ENCODE measurements around the gene CAMK1D. TPM values are rescaled to one million over a fixed set of nuclear protein-coding genes. Genes with fewer than 3 reads are reported as not detected.

CAMK1D gene
- total RNA-seq, 1 donor from 2014 or later, result 6.5 TPM

GRCh38 chr10:12697764-12698163, 348.4 kb downstream of the CAMK1D start:
- H3K4me1 Mint-ChIP-seq, result no peaks in the 10 kb centered on the region
- H3K9me3 Mint-ChIP-seq, result no peaks in the 10 kb centered on the region
- no peak for TF ChIP-seq CTCF (conservative IDR thresholded peaks at IDR 0.05)
- DNase-seq (ENCODE audit: low read depth, low spot score), result no peak
- H3K4me3 Mint-ChIP-seq, result no peak overlapping the region
- H3K27me3 Mint-ChIP-seq (ENCODE audit: low read depth), result no peaks in the 10 kb centered on the region
- H3K27ac Mint-ChIP-seq (ENCODE audit: unreplicated experiment), result no peak overlapping the region
- no peaks in the 10 kb centered on the region for H3K36me3 Mint-ChIP-seq (ENCODE audit: low read depth)

DNA sequence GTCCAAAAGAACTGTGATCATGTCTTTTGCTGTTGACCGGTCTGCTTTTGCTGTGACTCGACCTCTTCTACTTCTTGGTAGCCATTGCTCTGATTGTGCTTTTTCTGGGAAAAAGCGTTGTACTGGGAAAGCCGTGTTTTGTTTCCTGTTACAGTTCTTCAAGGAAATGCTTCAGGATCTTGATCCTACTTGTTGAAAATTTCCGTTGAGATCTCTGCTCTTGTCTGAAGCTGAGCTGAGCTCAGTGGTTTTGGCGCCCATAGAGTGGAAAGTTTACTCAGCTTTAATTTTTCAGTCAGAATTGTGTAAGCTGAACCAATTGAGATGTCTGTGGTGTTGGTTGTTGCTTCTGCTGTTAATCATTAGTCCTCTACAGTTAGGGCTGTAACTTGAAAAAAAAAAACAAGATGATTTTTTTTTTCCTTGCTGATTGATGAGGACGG, 349.9 kb downstream of the CAMK1D start:
- no peaks in the 10 kb centered on the region for H3K27me3 Mint-ChIP-seq (ENCODE audit: low read depth)
- H3K4me3 Mint-ChIP-seq, result no peak overlapping the region

GRCh38 chr10:12699781-12700556, 350.6 kb downstream of the CAMK1D start:
- Mint-ChIP-seq H3K27ac (ENCODE audit: unreplicated experiment) (no peak overlapping the region), H3K27me3 (ENCODE audit: low read depth) (no peaks in the 10 kb centered on the region), H3K9me3 (no peaks in the 10 kb centered on the region), H3K36me3 (ENCODE audit: low read depth) (no peaks in the 10 kb centered on the region), H3K4me3 (no peak overlapping the region), H3K4me1 (no peaks in the 10 kb centered on the region)
- TF ChIP-seq CTCF (conservative IDR thresholded peaks at IDR 0.05), result no peak
- DNase-seq (ENCODE audit: low read depth, low spot score), result no peak

More for the DNA sequence above, 349.9 kb downstream of the CAMK1D start:
- Mint-ChIP-seq H3K36me3 (ENCODE audit: low read depth) (no peaks in the 10 kb centered on the region), H3K9me3 (no peaks in the 10 kb centered on the region), H3K27ac (ENCODE audit: unreplicated experiment) (peak overlapping the region; percentile 53), H3K4me1 (no peaks in the 10 kb centered on the region)
- no peak for DNase-seq (ENCODE audit: low read depth, low spot score)
- no peak for TF ChIP-seq CTCF (conservative IDR thresholded peaks at IDR 0.05)

DNA sequence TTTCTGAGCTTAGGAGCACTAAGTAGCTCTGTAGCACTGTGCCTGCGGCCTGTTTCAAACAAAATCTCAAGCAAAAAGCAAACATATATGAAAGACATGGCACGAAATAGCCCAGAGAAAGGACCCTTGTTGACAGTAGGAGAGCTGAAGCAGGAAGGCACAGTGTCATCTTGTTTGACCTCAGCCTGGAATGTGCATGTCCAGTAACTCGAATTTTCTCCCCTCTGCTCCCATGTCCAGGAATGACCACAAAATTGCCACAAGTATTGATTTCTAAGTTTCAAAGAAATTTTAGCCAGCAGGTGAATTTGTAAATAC, 351.2 kb downstream of the CAMK1D start:
- no peak for TF ChIP-seq CTCF (conservative IDR thresholded peaks at IDR 0.05)

DNA sequence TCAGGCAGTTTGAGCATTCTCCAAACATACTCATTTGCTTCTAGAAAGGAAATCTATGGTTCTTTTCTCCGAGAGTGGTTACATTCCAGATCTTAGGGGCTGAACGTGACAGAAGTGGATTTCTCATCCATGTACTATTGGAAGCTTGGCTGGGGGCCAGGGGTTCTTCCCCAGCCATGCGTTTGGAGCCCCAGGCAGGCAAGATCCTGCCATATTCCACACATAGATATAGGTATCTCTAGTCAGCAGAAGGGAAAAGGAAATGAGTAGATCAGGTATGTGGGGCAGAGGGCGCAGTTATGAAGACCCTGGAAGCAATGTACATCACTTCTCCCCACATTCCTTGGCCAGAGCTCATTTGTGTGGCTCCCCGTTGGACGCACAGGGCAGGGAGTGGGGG, 352.3 kb downstream of the CAMK1D start:
- H3K27me3 Mint-ChIP-seq (ENCODE audit: low read depth), result no peaks in the 10 kb centered on the region
- TF ChIP-seq CTCF (conservative IDR thresholded peaks at IDR 0.05), result no peak
- H3K4me1 Mint-ChIP-seq, result no peaks in the 10 kb centered on the region
- H3K36me3 Mint-ChIP-seq (ENCODE audit: low read depth), result no peaks in the 10 kb centered on the region
- no peak overlapping the region for H3K27ac Mint-ChIP-seq (ENCODE audit: unreplicated experiment)
- no peak for DNase-seq (ENCODE audit: low read depth, low spot score)
- no peak overlapping the region for H3K4me3 Mint-ChIP-seq
- H3K9me3 Mint-ChIP-seq, result no peaks in the 10 kb centered on the region

More for the DNA sequence above, 351.2 kb downstream of the CAMK1D start:
- no peak overlapping the region for H3K27ac Mint-ChIP-seq (ENCODE audit: unreplicated experiment)
- H3K27me3 Mint-ChIP-seq (ENCODE audit: low read depth), result no peaks in the 10 kb centered on the region
- no peaks in the 10 kb centered on the region for H3K4me1 Mint-ChIP-seq
- H3K36me3 Mint-ChIP-seq (ENCODE audit: low read depth), result no peaks in the 10 kb centered on the region
- H3K9me3 Mint-ChIP-seq, result no peaks in the 10 kb centered on the region
- no peak overlapping the region for H3K4me3 Mint-ChIP-seq
- no peak for DNase-seq (ENCODE audit: low read depth, low spot score)

Data from neural crest cell (in vitro differentiated cells).